CD14-positive monocyte (primary cell): ENCODE data around the gene NOTCH2NLA. TPM values are rescaled to one million over a fixed set of nuclear protein-coding genes. Genes with fewer than 3 reads are reported as not detected.

Source experiments
- polyA plus RNA-seq, 3 donors: library from polyadenylated mRNA; depleted of rRNA in 1 of 3; unstranded in 2 of 3; stranded (reverse) in 1 of 3; fragments of 300-500 nt in 2 of 3; fragments of >200 nt in 1 of 3; fragmentation: Illumina TruSeq in 2 of 3; gene quantifications; 1 replicate in 2 of 3; 2 replicates in 1 of 3; pipeline ENCODE4 v1.2.3, GENCODE V29; 2012 to 2021

NOTCH2NLA gene
- polyA plus RNA-seq, 3 donors, result 40.4 to 58.0 (median 57.6) TPM

Other genes with a start within 250 kb of the NOTCH2NLA start
- 1,000 to 10,000 TPM in 1 of 3 donors, 100 to 1,000 TPM in 2; 640 to 3,778 (median 844) TPM for gene TXNIP, start 232.4 kb downstream of the NOTCH2NLA start, polyA plus RNA-seq
- not detected for gene HJV, start 207.3 kb downstream of the NOTCH2NLA start, polyA plus RNA-seq
- 1 to 10 TPM in 1 of 3 donors, under 1 TPM in 2; 0.04 to 6.1 (median 0.10) TPM for gene NBPF10, start 84.2 kb downstream of the NOTCH2NLA start, polyA plus RNA-seq